Endothelial cell of umbilical vein (primary cell): ENCODE measurements around the gene FAM13B. TPM values are rescaled to one million over a fixed set of nuclear protein-coding genes. Genes with fewer than 3 reads are reported as not detected.

Experiments
- BruUV-seq: library from RNA; stranded (reverse); fragments of 400-500 nt; replicated peaks from 2 replicates; lab custom pipeline; 2021; lab: Mats Ljungman, UMichigan
- CTCF ChIA-PET: fragments of 300-600, 350-600 bp; sonication (Branson Sonifier 250); formaldehyde crosslinking; loops from one replicate; lab custom pipeline; 2021; ENCODE audit warnings: antibody characterized with exemption, inconsistent platforms; lab: Charles Lee
- POLR2A ChIA-PET: fragments of 300-600, 350-600 bp; sonication (Branson Sonifier 250); formaldehyde crosslinking; loops from one replicate; lab custom pipeline; 2021; ENCODE audit warnings: antibody characterized with exemption, inconsistent platforms; lab: Charles Lee
- DNase-seq: peaks from one replicate; pipeline ENCODE4 v3.0.0-alpha.2; 2011; ENCODE audit warnings: low read depth, low spot score
- FAIRE-seq: peaks from 2 replicates; lab custom pipeline; 2011; peaks lifted over from hg19 to GRCh38; lab: Jason Lieb, UNC
- H2AFZ ChIP-seq: 2 replicates; pipeline ENCODE4 v1.6.0; 2012; ENCODE audit warnings: low read depth, low read length, control low read depth, inconsistent platforms
- H3K27ac ChIP-seq: 2 replicates; pipeline ENCODE4 v1.5.1; 2011; ENCODE audit warnings: low read depth, mild to moderate bottlenecking, control low read depth, low read length, moderate library complexity; ENCODE audit not compliant: insufficient read depth
- H3K27me3 ChIP-seq, 2 experiments: 2 replicates each; pipeline versions ENCODE4 v1.6.0 to v1.6.1; 2011; ENCODE audit warnings: low read length in 2 of 2, mixed read lengths in 1 of 2; ENCODE audit not compliant: control insufficient read depth in 2 of 2, insufficient read depth in 2 of 2
- H3K36me3 ChIP-seq, 2 experiments: 2 replicates in 1 of 2; 3 replicates in 1 of 2; pipeline ENCODE4 v1.5.1; 2011; ENCODE audit warnings: low read length in 2 of 2, mild to moderate bottlenecking in 1 of 2, moderate library complexity in 1 of 2; ENCODE audit not compliant: control insufficient read depth in 2 of 2, insufficient read depth in 2 of 2; ENCODE audit errors: extremely low read depth in 1 of 2
- H3K4me1 ChIP-seq: 3 replicates; pipeline ENCODE4 v1.5.1; 2011; ENCODE audit warnings: mild to moderate bottlenecking, low read length; ENCODE audit not compliant: control insufficient read depth, insufficient read depth; ENCODE audit errors: extremely low read depth
- H3K4me2 ChIP-seq: 2 replicates; pipeline ENCODE4 v1.6.1; 2011; ENCODE audit warnings: low read length, control low read depth, mixed read lengths; ENCODE audit not compliant: insufficient read depth
- H3K4me3 ChIP-seq, 3 experiments: fragments of 200-600 bp in 1 of 3; sonication (generic), shearing (Covaris generic) in 1 of 3; replicated peaks in 1 of 3; 2 replicates each; pipeline ENCODE4 v1.5.1; 2011 to 2016; ENCODE audit warnings: control low read depth in 3 of 3, low read length in 3 of 3, mild to moderate bottlenecking in 2 of 3, inconsistent platforms in 1 of 3, low read depth in 1 of 3, moderate library complexity in 1 of 3; ENCODE audit not compliant: insufficient read depth in 1 of 3
- H3K79me2 ChIP-seq: 2 replicates; pipeline ENCODE4 v1.6.0; 2012; ENCODE audit warnings: low read length, inconsistent platforms; ENCODE audit not compliant: control insufficient read depth, insufficient read depth
- H3K9ac ChIP-seq: replicated peaks from 2 replicates; pipeline ENCODE3; 2011; ENCODE audit warnings: low read length, control low read depth; ENCODE audit not compliant: insufficient read depth; ENCODE audit errors: extremely low read depth
- H3K9me1 ChIP-seq: replicated peaks from 3 replicates; pipeline ENCODE4 v1.6.0; 2011; ENCODE audit warnings: mild to moderate bottlenecking, low read length; ENCODE audit not compliant: control insufficient read depth, insufficient read depth; ENCODE audit errors: extremely low read depth
- H3K9me3 ChIP-seq: replicated peaks from 2 replicates; pipeline ENCODE4 v1.5.1; 2012; ENCODE audit warnings: low read length, inconsistent platforms; ENCODE audit not compliant: control insufficient read depth, insufficient read depth
- H4K20me1 ChIP-seq: replicated peaks from 2 replicates; pipeline ENCODE3; 2011; ENCODE audit warnings: mild to moderate bottlenecking, low read length; ENCODE audit not compliant: control insufficient read depth, insufficient read depth; ENCODE audit errors: extremely low read depth
- CTCF ChIP-seq, 2 donors: IDR thresholded peaks; 1 replicate in 1 of 2; 2 replicates in 1 of 2; pipeline ENCODE4 v1.5.1; 2011; ENCODE audit warnings: low read length in 2 of 2, mild to moderate bottlenecking in 2 of 2, moderate library complexity in 2 of 2, control low read depth in 1 of 2, inconsistent platforms in 1 of 2, low read depth in 1 of 2; ENCODE audit not compliant: insufficient read depth in 1 of 2; ENCODE audit errors: extremely low read depth in 1 of 2
- EZH2 ChIP-seq: IDR thresholded peaks from 2 replicates; pipeline ENCODE4 v1.6.1; 2012; ENCODE audit warnings: borderline replicate concordance, low read depth, mild to moderate bottlenecking, moderate library complexity, low read length, inconsistent platforms; ENCODE audit not compliant: severe bottlenecking
- FOS ChIP-seq: IDR thresholded peaks from 2 replicates; pipeline ENCODE4 v1.6.1; 2011; ENCODE audit warnings: mild to moderate bottlenecking, low read length, moderate library complexity, borderline replicate concordance; ENCODE audit not compliant: insufficient read depth
- GATA2 ChIP-seq: IDR thresholded peaks from 2 replicates; pipeline ENCODE4 v1.7.0; 2011; ENCODE audit warnings: low read depth, mild to moderate bottlenecking, moderate library complexity, mixed read lengths, low read length; ENCODE audit not compliant: insufficient read length, insufficient read depth
- JUN ChIP-seq: IDR thresholded peaks from 2 replicates; pipeline ENCODE4 v1.6.1; 2011; ENCODE audit warnings: borderline replicate concordance, low read depth; ENCODE audit not compliant: insufficient read length, insufficient read depth
- MAX ChIP-seq: IDR thresholded peaks from 2 replicates; pipeline ENCODE4 v1.6.1; 2011; ENCODE audit not compliant: insufficient read depth, insufficient read length
- MYC ChIP-seq: IDR thresholded peaks from one replicate; pipeline ENCODE4 v1.6.1; 2011; ENCODE audit warnings: mild to moderate bottlenecking, low read depth, low read length
- POLR2A ChIP-seq: IDR thresholded peaks from 2 replicates; pipeline ENCODE4 v1.6.1; 2012; ENCODE audit warnings: low read depth, mild to moderate bottlenecking, control low read depth, low read length
- POLR2AphosphoS5 ChIP-seq: IDR thresholded peaks from 2 replicates; pipeline ENCODE4 v1.6.1; 2012; ENCODE audit warnings: low read depth, mild to moderate bottlenecking, control low read depth, low read length, moderate library complexity; ENCODE audit not compliant: insufficient read depth
- dilution Hi-C: fragments of 300-500 bp; cut with MboI; formaldehyde crosslinking; loops from one replicate; pipeline ENCODE4 v1.15.0; 2019; ENCODE audit warnings: low sequenced_read_pairs; ENCODE audit not compliant: extremely low pct_ligation_motif_present
- intact Hi-C: fragments of 100-400 bp; cut with micrococcal nuclease; formaldehyde crosslinking; loops from one replicate; pipeline ENCODE4 v1.10.0; 2022
- polyA plus RNA-seq, 4 experiments: library from polyadenylated mRNA; depleted of rRNA in 3 of 4; stranded (reverse) in 3 of 4; unstranded in 1 of 4; fragments of >200 nt; gene quantifications; 2 replicates each; pipeline versions ENCODE4 v1.2.1 to v1.2.3, GENCODE V29; 2011 to 2012; ENCODE audit warnings: missing spikeins in 1 of 4
- total RNA-seq: library from RNA; stranded (reverse); gene quantifications from 2 replicates; pipeline ENCODE4 v1.2.3, GENCODE V29; 2021

The FAM13B gene
- total and polyA plus RNA-seq, 2 donors (not counting 3 experiments of a cell fraction or from before 2014, with no cell fraction given) = 8.7 to 25.4 TPM

GRCh38 chr5:138037271-138037670 lies 4.4 kb upstream of the FAM13B start:
- ChIA-PET POLR2A (no interaction called here), CTCF (interaction anchor here (1.2 to 5.3 kb wide), 12 partner anchors 9 to 408 kb away, joined by 4 to 152 read pairs (median 18); no protein-coding TSS in a partner anchor)
- BruUV-seq = no TSS peak
- no peaks in the 10 kb centered on the region for H3K9me1 ChIP-seq
- H3K4me1 ChIP-seq = peaks cover 6% of the 10 kb centered on the region
- no peak for DNase-seq
- H3K9ac ChIP-seq = no peak overlapping the region
- TF ChIP-seq CTCF (IDR thresholded peaks at IDR 0.05; ENCODE audit: extremely low read depth in 1 of 2, insufficient read depth in 1 of 2, low read depth in 1 of 2, low read length in 2 of 2) (no peak), MAX (no peak), POLR2AphosphoS5 (no peak), GATA2 (no peak), MYC (no peak), EZH2 (no peak), POLR2A (no peak), JUN (no peak), FOS (no peak)
- dilution Hi-C loops = no loop called here
- H3K36me3 ChIP-seq = no peaks in the 10 kb centered on the region
- no peaks in the 10 kb centered on the region for H3K9me3 ChIP-seq
- no peaks in the 10 kb centered on the region for H4K20me1 ChIP-seq
- no peak overlapping the region for H3K4me3 ChIP-seq
- no peak for FAIRE-seq
- H3K4me2 ChIP-seq = no peak overlapping the region
- no peak overlapping the region for H2AFZ ChIP-seq
- no peak overlapping the region for H3K27ac ChIP-seq
- intact Hi-C loops = loop anchor here (10.0 kb wide), 1 partner anchor 412 kb away; no protein-coding TSS in a partner anchor
- H3K79me2 ChIP-seq = peaks cover 2% of the 10 kb centered on the region
- H3K27me3 ChIP-seq = no peaks in the 10 kb centered on the region
